ENCODE data around the gene ROPN1L.
A peak's percentile ranks its signal among the peaks of the same experiment; 100 is the strongest.
"Not testable (repeated sequence)": the region's sequence is repeated elsewhere in the genome, so short reads cannot be mapped to it uniquely, and the experiment has no call there.

Gene ROPN1L

GRCh38 chr5:10441083-10441991 lies at the start of gene ROPN1L:
Gene ROPN1L, plus strand, starts transcription at chr5:10441879. Its CDS starts 289 bp downstream, at chr5:10442168.
- no peak for TF ChIP-seq CTCF (IDR thresholded peaks at IDR 0.05; ENCODE audit: control extremely low read depth, extremely low read depth, low read depth, missing control alignments)
- peak; percentile 96 for DNase-seq (ENCODE audit: extremely low spot score)
- ChIA-PET CTCF (interaction anchor here (3.9 to 6.8 kb wide), 2 partner anchors 11 to 187 kb away, joined by 18 to 46 read pairs; no protein-coding TSS in a partner anchor), POLR2A (no interaction called here)

- POLR2A ChIA-PET: interaction anchor here (0.7 kb wide), 1 partner anchor 54 kb away, joined by 3 read pairs; no protein-coding TSS in a partner anchor
- DNase-seq (ENCODE audit: extremely low spot score): not testable (repeated sequence)
- CTCF ChIA-PET: interaction anchor here (1.2 to 2.0 kb wide), 4 partner anchors 10 to 35 kb away, joined by 4 to 5 read pairs (median 4); no protein-coding TSS in a partner anchor
Observed at GRCh38 chr5:10392567-10393328, 48.9 kb upstream of the ROPN1L start.

GRCh38 chr5:10393491-10393890 lies 48.2 kb upstream of the ROPN1L start:
- ChIA-PET CTCF (interaction anchor here (1.2 to 2.0 kb wide), 4 partner anchors 10 to 36 kb away, joined by 4 to 5 read pairs (median 4); no protein-coding TSS in a partner anchor), POLR2A (no interaction called here)
- TF ChIP-seq CTCF (IDR thresholded peaks at IDR 0.05; ENCODE audit: control extremely low read depth, extremely low read depth, low read depth, missing control alignments): no peak
- DNase-seq (ENCODE audit: extremely low spot score): no peak

GRCh38 chr5:10396552-10396951 lies 45.1 kb upstream of the ROPN1L start:
- no peak for DNase-seq (ENCODE audit: extremely low spot score)
- ChIA-PET CTCF (interaction anchor here (1.0 to 1.8 kb wide), 4 partner anchors 13 to 138 kb away, joined by 3 to 5 read pairs (median 4); no protein-coding TSS in a partner anchor), POLR2A (no interaction called here)
- TF ChIP-seq CTCF (IDR thresholded peaks at IDR 0.05; ENCODE audit: control extremely low read depth, extremely low read depth, low read depth, missing control alignments): no peak

GRCh38 chr5:10399839-10400238 lies 41.8 kb upstream of the ROPN1L start:
- no peak for TF ChIP-seq CTCF (IDR thresholded peaks at IDR 0.05; ENCODE audit: control extremely low read depth, extremely low read depth, low read depth, missing control alignments)
- POLR2A ChIA-PET: no interaction called here
- CTCF ChIA-PET: interaction anchor here (1.1 kb wide), 1 partner anchor 11 kb away, joined by 3 read pairs; no protein-coding TSS in a partner anchor
- DNase-seq (ENCODE audit: extremely low spot score): no peak

- ChIA-PET POLR2A (no interaction called here), CTCF (interaction anchor here (1.1 kb wide), 1 partner anchor 12 kb away, joined by 3 read pairs; no protein-coding TSS in a partner anchor)
- no peak for DNase-seq (ENCODE audit: extremely low spot score)
- TF ChIP-seq CTCF (IDR thresholded peaks at IDR 0.05; ENCODE audit: control extremely low read depth, extremely low read depth, low read depth, missing control alignments): no peak
Observed at GRCh38 chr5:10400411-10400810, 41.3 kb upstream of the ROPN1L start.
